HG03460 (cell line): ENCODE data around the gene RHOT1.
"Not testable (repeated sequence)": the region's sequence is repeated elsewhere in the genome, so short reads cannot be mapped to it uniquely, and the experiment has no call there.

Experiments
- ATAC-seq: cut with Tn5 transposase; IDR thresholded peaks from one replicate; pipeline ENCODE4 v1.9.1; 2021; ENCODE audit not compliant: unreplicated experiment

RHOT1 gene

GRCh38 chr17:32158870-32159585, 16.7 kb downstream of the RHOT1 start:
- ATAC-seq, result no peak

GRCh38 chr17:32159586-32160438, 17.5 kb downstream of the RHOT1 start:
- no peak for ATAC-seq

- ATAC-seq, result no peak
These were observed 18.2 kb downstream of the RHOT1 start for GRCh38 chr17:32160526-32160925.

GRCh38 chr17:32161029-32161428, 18.7 kb downstream of the RHOT1 start:
- no peak for ATAC-seq

- ATAC-seq, result no peak
These were observed 19.4 kb downstream of the RHOT1 start for GRCh38 chr17:32161506-32162365.

- ATAC-seq, result no peak
These were observed 32.6 kb downstream of the RHOT1 start for GRCh38 chr17:32174889-32175288.

- not testable (repeated sequence) for ATAC-seq
These were observed 36.4 kb downstream of the RHOT1 start for GRCh38 chr17:32178679-32179078.

- not testable (repeated sequence) for ATAC-seq
These were observed 36.8 kb downstream of the RHOT1 start for GRCh38 chr17:32179103-32179502.

- ATAC-seq, result not testable (repeated sequence)
These were observed 37.2 kb downstream of the RHOT1 start for GRCh38 chr17:32179526-32179925.

GRCh38 chr17:32180262-32180661, 38.0 kb downstream of the RHOT1 start:
- ATAC-seq, result not testable (repeated sequence)

GRCh38 chr17:32185875-32186274, 43.6 kb downstream of the RHOT1 start:
- no peak for ATAC-seq

- ATAC-seq, result no peak
These were observed 45.0 kb downstream of the RHOT1 start for GRCh38 chr17:32187271-32187670.

GRCh38 chr17:32189343-32189742, 47.0 kb downstream of the RHOT1 start:
- no peak for ATAC-seq

GRCh38 chr17:32191306-32191705, 49.0 kb downstream of the RHOT1 start:
- ATAC-seq, result no peak

- ATAC-seq, result no peak
These were observed 50.1 kb downstream of the RHOT1 start for GRCh38 chr17:32192379-32192778.

GRCh38 chr17:32197987-32198386, 55.7 kb downstream of the RHOT1 start:
- no peak for ATAC-seq

- no peak for ATAC-seq
These were observed 64.6 kb downstream of the RHOT1 start for GRCh38 chr17:32206861-32207260.

GRCh38 chr17:32208436-32208835, 66.1 kb downstream of the RHOT1 start:
- ATAC-seq, result no peak

GRCh38 chr17:32209608-32210007, 67.3 kb downstream of the RHOT1 start:
- no peak for ATAC-seq

GRCh38 chr17:32211671-32212070, 69.4 kb downstream of the RHOT1 start:
- no peak for ATAC-seq

GRCh38 chr17:32215696-32216095, 73.4 kb downstream of the RHOT1 start:
- ATAC-seq, result no peak
